GM19324 (cell line): ENCODE results near the gene SV2C.

Source experiments
- ATAC-seq: cut with Tn5 transposase; IDR thresholded peaks from one replicate; pipeline ENCODE4 v1.9.1; 2021; ENCODE audit warnings: mild to moderate bottlenecking, moderate library complexity; ENCODE audit not compliant: unreplicated experiment, low FRiP score

Gene SV2C

GRCh38 chr5:76249621-76250020, 166.4 kb downstream of the SV2C start:
- ATAC-seq = no peak

DNA sequence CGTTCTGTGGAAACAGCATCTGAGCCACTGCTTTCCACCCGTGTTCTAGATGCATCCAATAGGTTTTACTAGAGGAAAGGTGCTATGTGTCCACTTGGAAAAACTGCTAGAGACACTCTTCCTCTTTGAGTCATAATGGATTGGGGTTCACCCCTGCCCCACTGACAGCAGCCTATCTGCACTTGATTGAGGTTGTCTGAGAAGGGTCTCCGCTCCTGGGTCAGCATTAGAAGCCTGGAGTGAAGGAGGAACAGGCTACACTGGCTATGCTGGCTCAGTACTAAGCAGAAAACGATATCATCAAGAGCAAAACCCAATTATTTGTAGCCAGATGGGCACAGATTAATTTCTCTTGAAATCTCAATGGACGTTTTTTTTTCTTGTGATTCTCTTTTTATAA, 167.3 kb downstream of the SV2C start:
- no peak for ATAC-seq

DNA sequence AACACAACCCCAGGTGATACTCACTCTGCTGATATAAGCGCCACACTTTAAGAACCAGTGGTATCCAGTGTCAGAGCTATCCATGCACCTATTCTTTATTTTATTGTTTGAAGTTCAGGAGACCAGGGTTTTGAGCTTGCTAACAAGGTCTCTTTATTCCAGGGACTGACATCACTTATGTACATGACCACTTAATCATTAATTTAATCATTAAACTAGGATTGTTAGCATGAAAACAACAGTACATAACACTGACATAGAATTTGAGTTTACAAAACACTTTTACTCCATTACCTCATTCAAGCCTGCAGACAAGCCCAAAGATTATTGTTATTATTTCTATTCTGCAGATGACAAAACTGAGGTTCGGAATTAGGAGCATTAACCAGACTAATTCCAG, 168.5 kb downstream of the SV2C start:
- ATAC-seq = no peak

GRCh38 chr5:76252437-76252836, 169.3 kb downstream of the SV2C start:
- ATAC-seq = no peak

DNA sequence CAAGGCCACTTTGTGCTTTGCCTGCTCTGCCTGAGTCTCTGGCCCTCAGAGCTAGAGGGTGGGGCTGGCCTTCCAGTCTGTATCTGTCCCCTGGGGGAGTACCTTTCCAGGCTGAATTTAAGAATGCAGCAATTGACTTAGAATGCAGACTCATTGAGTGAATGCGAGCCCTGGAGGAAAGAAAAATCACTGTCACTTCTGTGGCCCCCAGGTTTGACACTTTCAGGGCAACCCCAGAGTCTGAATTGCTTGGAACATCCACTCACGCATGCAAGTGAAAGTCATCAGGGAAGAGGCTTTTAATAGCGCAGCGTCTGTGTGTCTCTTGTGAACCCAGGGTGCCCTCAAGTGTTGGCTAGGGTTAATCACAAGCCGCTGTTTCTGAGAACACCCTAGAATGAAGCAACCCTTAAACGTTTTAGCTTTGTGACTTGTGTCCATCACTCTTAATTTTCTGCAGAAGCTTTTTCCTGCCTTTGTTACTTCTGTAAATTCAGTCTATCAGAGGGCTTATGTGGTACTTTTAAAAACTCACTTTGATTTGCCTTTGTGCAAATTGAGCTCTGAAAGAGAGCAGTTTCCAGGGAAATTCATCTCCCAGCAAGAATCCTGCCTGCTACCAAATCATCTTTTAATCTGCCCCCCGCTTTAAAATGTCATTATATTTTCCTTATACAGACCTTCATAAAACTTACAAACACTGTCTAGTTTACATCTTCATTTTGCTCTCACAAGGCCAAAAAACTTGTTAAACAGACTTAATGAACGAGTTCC, 173.1 kb downstream of the SV2C start:
- ATAC-seq = peak; percentile 63

- no peak for ATAC-seq
Measured at GRCh38 chr5:76257225-76257833, 174.1 kb downstream of the SV2C start.

- ATAC-seq = no peak
Measured at GRCh38 chr5:76257897-76258296, 174.7 kb downstream of the SV2C start.

DNA sequence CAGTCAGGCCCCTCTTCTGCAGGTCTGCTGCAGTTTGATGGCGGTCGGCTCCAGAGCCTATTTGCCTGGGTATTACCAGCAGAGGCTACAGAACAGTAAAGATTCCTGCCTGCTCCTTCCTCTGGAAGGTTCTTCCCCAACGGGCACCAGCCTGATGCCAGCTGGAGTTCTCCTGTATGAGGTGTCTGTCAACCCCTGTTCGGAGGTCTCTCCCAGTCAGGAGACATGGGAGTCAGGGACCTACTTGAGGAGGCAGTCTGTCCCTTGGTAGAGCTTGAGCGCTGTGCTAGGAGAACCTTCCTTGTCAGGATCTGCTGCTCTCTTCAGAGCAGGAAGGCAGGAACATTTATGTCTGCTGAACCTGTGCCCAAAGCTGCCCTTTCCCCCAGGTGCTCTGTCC, 181.5 kb downstream of the SV2C start:
- no peak for ATAC-seq

DNA sequence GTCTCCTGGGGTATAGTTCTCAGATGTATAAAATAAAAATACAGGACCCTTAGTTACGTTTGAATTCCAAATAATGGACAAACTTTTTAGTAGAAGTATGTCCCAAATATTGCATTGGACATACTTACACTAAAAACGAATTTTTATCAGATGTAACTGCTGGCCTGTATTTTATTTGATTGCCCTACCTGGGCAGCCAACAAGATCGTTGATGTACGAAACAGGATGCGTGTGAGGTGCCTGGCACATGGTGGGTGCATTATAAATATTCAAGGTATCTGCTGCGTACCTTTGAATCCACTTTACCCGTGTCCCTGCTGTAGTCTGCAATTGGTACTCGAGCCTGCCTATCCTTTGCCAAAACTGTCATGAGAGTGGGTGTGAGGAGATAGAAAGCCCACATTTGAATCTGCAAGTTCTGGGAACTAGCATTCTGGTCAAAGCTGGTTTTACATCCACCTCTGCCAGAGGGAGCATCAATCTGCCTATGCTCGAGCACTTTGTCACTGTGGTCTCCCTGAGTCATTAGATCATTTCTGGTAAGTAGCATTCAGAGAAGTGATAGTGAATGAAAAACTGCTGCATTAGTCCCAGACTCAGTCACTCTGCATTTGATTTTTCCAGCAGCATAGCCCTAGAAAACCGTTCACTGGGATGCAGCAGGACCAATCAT, 186.2 kb downstream of the SV2C start:
- ATAC-seq = no peak

GRCh38 chr5:76269932-76270610, 186.9 kb downstream of the SV2C start:
- no peak for ATAC-seq

- ATAC-seq = no peak
Measured at GRCh38 chr5:76271836-76272235, 188.7 kb downstream of the SV2C start.

- no peak for ATAC-seq
Measured at GRCh38 chr5:76273206-76273885, 190.2 kb downstream of the SV2C start.

- ATAC-seq = no peak
Measured at GRCh38 chr5:76274571-76274970, 191.4 kb downstream of the SV2C start.

DNA sequence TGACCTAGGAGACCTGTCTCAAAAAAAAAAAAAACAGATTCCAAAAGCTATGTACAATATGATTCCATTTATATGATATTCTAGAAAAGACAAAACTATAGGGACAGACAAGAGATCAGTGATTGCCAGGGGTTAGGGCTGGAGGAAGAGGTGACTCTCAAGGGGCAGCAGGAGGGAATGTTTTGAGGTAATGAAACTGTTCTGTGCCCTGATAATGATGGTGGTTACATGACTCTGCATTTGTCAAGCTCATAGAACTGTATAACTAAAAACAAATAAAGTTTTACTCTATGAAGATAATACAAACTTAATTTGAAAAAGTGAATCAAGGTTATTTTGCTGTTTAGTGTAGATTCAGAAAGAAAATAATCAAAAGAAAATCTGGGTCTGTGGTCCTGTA, 194.6 kb downstream of the SV2C start:
- ATAC-seq = no peak

DNA sequence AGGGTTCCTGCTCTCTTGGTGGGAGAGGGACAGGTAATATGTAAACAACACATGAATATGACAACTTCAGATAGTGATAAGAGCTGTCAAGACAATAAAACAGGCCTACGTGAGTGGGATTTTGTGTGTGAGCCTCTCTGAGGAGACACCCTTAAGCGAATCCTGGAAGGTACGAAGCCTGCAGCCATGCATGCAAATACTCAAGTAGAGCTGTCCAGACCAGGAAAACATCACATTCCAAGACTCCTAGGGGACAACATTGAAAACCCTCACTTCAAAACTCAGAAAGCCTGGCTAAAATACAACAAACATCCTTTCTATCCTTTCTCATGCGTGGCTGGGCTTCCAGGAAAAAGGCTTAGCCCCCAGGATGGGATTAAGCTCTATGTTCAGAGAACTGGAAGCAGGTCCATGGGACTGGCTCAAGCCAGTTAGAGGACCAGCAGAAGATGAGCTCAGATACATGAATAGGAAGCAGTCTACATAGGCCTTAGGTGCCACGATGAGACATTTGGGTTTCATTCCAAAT, 195.1 kb downstream of the SV2C start:
- no peak for ATAC-seq

DNA sequence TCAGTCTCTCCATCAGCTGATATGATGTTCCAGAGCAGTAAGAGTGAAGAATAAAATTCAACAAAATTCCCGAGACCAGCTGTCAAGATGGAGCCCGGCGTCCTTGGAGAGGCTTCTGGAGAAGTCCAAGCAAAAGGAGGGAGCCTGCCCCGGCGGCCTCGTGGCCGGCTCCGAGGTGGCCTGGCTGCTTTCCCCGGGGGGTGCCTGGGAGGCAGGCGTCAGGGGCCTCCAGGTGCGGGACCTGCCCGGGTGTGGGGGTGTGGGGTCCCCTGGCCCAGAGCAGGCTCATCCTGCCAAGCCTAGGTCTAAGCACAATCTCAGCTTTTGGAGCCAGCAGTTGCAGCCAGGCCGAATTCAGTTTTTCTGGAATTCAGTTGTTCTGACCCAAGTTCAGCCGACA, 197.3 kb downstream of the SV2C start:
- ATAC-seq = no peak

DNA sequence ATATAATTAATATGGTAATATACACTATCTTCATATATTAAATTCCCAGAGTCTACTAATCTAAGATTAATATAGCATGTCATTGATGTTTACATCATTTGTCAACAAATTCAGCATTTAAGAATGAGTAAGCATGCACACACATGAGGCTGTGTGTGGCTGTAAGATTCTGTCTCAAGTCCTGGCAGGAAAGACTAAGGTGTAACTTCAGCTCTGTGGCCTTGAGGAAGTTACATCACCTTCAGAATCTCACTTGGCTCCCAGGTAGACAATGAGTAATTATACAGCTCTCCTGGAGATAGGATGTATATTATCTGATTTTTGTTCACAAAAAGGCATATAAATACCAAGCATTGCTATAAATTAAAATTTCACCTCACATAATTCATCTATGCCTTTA, 200.5 kb downstream of the SV2C start:
- no peak for ATAC-seq

- no peak for ATAC-seq
Measured at GRCh38 chr5:76289692-76290091, 206.5 kb downstream of the SV2C start.

- ATAC-seq = no peak
Measured at GRCh38 chr5:76290321-76290757, 207.2 kb downstream of the SV2C start.

DNA sequence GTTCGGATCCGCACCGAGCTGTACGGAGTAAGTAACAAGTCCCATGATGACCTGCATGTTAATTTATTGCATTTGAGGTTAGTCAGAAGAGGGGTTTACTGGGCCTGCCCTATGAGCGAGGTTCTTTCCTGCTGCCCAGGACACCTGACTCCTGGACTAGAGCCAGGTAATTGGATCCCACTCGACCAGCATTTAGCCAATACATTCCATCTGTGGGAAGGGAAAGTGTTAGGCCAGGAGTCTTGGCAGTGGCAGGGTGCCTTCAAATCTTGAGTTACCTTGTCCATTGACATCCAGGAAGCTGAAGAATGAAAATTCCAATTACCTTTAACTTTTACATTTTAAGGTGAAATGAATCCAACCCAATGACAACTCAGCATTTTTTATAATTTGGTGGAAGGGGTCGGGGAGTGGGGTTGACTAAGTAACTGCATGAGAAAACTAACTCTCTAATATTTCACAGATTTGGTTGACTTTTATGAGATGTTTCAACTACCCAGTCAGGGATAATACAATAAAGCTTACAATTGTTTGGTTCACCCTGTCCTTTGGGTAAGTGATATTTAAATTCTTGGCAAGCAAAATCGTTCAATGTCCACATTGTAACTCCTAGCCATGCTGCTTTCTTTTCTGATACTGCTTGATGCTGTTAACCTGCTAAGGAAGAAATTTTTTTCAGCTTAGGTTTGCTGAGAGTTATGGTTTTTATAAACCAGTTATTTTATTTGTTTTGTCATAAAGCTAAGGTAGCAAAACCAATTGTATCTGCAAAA, 208.3 kb downstream of the SV2C start:
- no peak for ATAC-seq
